ENCODE results near the gene CARS1.
A peak's percentile ranks its signal among the peaks of the same experiment; 100 is the strongest.

CARS1 gene

DNA sequence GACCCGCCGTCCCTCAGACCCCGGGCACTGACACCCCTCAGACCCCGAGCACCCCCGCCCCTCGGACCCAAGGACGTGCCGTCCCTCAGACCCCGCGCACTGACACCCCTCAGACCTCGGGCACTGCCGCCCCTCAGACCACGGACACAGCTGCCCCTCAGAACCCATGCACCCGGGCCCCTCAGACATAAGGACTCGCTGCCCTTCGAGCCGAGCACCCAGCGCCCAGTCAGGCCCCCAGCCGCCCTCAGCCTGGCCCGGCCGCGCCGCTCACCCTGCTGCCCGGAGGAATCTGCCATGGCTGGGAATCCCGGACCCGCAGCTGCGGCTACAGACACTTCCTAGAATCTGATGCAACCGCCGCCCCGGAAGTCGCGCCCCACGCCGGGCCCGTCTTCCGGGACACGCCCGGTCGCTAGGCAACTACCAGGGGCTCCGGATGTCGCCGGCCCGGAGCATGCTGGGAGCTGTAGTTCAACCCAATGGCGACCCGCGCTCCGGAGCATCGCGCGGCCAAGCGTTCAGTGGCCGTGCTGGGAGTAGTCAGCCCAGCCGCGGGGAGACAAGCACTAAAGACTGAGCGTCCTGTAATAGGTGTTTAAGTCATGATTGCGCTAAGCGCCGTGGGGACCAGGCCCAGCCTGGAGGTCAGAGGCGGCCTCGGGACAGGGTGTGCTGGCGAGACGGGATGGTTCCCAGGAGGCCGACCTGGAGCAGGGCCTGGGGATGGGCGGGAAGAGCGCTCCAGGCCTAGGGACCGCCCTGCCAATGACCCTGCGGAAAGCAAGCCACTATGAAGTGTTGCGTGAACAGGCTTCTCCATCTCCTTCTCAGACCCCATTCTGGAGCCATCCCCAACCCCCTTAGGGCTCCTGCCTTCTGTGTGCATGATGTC is at the start of gene CARS1:
Gene CARS1, minus strand, starts transcription at position 355 of the 895 bp plus-strand sequence. Its CDS starts 56 bp downstream, at position 299.
- DNase-seq (ENCODE audit: low spot score) (peak; percentile 97), FAIRE-seq (no peak)

DNA sequence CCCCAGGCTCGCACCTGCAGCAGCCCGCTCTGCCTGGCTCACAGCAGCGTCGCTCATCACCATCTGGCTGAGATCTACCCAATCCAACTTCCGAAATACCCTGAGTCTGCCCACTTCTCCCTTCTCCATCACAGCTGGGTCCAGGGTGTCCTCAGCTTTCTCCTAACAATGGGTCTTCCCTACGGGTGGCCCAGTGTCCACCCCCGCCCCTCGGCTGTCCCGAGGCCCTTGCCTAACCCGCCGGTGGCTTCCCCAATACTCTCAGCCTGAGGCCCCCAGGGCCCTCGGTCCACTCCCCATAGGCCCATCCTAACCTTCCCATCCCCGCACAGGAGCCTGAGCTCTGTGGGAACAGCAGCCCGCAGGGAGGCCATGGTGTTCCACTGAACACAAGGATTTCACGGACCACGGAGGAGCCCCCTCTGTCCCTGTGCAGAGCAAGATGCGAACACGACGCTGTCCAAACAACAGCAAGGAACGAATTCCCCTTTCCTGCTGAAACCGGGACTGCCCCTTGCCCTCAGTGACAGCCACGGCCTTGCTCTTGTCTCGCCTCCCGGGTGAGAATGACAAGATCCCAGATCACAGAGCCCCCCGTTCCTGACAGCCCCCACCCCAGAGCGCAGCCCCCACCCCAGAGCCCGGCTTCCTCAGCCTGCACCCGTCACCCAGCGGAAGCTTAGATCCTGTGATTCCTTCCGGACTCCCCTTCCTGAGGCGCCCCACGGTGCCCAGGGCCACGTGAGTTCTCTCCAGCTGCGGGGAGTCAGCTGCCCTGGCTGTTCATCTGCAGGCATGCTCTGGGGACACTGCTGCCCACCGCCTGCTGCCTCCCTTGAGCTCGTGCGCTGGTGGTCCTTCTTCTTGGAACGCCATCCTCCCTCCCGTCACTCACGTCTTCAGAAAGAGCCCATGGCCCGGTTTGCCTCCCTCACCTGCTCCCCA is 48.8 kb upstream of the CARS1 start:
- no peak for FAIRE-seq
- DNase-seq (ENCODE audit: low spot score): no peak

GRCh38 chr11:3104961-3105790 is 48.0 kb upstream of the CARS1 start:
- DNase-seq (ENCODE audit: low spot score): no peak
- no peak for FAIRE-seq

GRCh38 chr11:3104051-3104714 is 47.0 kb upstream of the CARS1 start:
- no peak for FAIRE-seq

DNA sequence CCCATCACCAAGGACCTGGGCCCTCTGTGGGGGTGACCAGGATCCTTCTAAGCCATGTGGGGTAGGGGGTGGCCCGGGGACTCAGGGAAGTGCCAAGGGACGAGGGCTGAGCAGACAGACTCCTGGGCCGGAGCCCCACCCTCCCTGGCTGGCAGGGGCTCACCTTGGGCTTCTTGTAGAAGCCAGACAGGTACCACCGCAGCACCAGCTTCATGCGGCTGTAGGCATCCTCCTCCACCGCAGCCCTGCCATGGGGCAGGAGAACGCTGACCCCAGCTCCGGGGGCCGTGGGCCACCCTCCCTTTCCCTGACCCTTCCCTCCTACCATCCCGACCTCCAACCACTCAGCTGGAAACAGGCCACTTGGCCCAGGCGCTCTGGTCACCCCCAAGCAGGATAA is 45.9 kb upstream of the CARS1 start:
- no peak for DNase-seq (ENCODE audit: low spot score)
- FAIRE-seq: no peak

More at GRCh38 chr11:3104051-3104714, 47.0 kb upstream of the CARS1 start:
- DNase-seq (ENCODE audit: low spot score): no peak

- DNase-seq (ENCODE audit: low spot score): no peak
- FAIRE-seq: no peak
These were observed 45.4 kb upstream of the CARS1 start for GRCh38 chr11:3102641-3102921.

GRCh38 chr11:3101921-3102640 is 44.9 kb upstream of the CARS1 start:
- DNase-seq (ENCODE audit: low spot score) (no peak), FAIRE-seq (no peak)

- DNase-seq (ENCODE audit: low spot score) (no peak), FAIRE-seq (no peak)
These were observed 42.0 kb upstream of the CARS1 start for GRCh38 chr11:3099178-3099577.

DNA sequence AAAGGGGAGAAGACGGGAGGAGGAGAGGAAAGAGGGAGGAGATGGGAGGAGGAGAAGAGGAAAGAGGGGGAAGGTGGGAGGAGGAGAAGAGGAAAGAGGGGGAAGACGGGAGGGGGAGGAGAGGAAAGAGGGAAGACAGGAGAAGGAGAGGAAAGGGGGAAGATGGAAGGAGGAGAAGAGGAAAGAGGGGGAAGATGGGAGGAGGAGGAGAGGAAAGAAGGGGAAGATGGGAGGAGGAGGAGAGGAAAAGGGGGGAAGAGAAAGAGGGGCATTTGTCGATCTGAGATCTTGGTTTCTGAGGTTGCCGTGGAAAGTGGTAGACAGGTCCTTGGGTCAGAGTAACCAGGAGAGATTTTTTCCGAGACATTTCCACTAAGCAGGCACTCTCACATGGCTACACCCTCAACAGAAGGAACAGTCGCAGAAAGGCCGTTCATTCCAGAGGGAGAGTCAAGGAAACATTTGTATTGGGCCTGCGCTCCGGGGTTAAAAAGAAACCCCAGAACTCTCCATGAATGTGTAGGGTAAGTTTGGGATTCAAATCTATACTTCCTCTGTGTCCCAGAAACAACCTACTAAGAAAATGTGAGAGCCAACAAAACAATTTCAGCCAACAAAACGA is 39.8 kb upstream of the CARS1 start:
- FAIRE-seq (peak; percentile 74), DNase-seq (ENCODE audit: low spot score) (no peak)

- FAIRE-seq (no peak), DNase-seq (ENCODE audit: low spot score) (peak; percentile 56)
These were observed 38.6 kb upstream of the CARS1 start for GRCh38 chr11:3095712-3096361.

DNA sequence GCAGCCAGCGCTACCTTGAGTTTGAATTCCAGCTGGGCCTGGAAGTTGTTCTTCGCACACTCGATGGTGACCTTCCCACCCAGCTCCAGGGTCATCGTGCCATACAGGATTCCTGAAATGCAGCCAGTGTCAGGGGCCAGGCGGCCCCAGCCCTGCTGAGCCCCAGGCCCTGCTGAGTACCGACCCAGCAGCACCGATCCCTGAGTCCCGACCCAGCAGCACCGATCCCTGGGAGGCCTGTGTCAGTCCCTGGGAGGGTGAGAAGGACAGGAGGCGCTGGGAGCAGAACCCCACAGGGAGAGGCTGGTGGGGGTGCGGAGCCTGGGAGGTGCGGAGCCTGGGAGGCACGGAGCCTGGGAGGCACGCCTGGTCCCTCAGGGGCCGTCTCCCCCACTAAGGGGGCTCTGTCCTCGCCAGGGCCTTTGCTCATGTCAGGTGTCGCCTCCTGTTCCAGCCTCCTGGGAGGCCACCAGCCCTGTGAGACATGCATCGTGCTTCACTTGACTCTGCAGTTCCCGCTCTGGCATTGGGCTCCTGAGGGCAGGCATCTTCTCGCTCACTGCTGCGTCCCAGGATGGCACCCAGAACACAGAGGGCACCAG is 37.1 kb upstream of the CARS1 start:
- FAIRE-seq (no peak), DNase-seq (ENCODE audit: low spot score) (no peak)

- DNase-seq (ENCODE audit: low spot score) (no peak), FAIRE-seq (no peak)
These were observed 36.3 kb upstream of the CARS1 start for GRCh38 chr11:3093281-3094191.

GRCh38 chr11:3092603-3093141 is 35.4 kb upstream of the CARS1 start:
- DNase-seq (ENCODE audit: low spot score): no peak
- FAIRE-seq: no peak

- DNase-seq (ENCODE audit: low spot score): peak; percentile 92
- FAIRE-seq: peak; percentile 91
These were observed 34.8 kb upstream of the CARS1 start for GRCh38 chr11:3091846-3092602.

DNA sequence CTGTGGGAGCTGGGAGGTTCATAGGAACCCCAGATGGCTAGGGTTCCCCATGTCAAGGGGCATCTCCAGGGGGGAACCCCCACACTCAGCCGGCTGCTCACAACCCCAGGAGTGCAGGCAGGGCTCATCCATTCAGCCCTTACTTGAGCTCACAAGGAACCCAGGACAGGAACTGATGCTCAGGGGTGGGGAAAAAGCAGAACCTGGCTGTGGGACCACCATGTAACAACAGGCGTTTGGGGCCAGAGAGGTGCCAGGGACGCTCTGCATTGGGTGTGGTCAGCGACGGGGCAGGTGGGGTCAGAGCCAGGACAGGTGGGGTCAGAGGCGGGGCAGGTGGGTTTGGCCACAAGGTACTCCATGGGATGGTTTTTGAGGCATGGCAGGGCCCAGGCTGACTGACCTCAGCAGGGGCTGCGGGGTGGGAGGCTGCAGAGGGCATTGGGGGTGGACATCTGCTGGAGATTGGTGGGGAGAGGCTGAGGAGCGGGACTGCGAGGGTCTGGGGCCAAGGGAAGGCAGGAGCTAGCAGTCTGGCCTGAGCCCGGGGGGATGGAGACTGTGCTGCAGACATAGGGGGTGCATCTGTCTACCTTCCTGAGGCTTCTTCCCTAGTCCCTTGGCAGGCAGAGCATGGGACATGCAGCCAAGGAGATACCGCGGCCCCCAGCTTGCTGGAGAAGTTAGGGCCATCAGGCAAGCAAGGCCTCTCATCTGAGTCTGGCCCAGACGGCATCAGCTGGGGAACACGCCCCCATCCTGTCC is 34.0 kb upstream of the CARS1 start:
- FAIRE-seq (no peak), DNase-seq (ENCODE audit: low spot score) (no peak)

Measured in urothelium cell line (cell line).